ENCODE measurements around the gene CABP5. TPM values are rescaled to one million over a fixed set of nuclear protein-coding genes. Genes with fewer than 3 reads are reported as not detected.

CABP5 gene
- total and polyA plus RNA-seq, 2 experiments from 2014 or later = not detected

GRCh38 chr19:47992070-47992469 lies 51.8 kb downstream of the CABP5 start, which contains the start of gene BSPH1:
TSS of gene BSPH1 (minus strand) at chr19:47992170. CDS start at chr19:47992081, 89 bp downstream.
- Histone ChIP-seq H3K9me2 (ENCODE audit: insufficient read depth) (peaks cover 16% of the 10 kb centered on the region; the same call in 1 of the 2 replicates), H4K20me1 (replicated peaks; ENCODE audit: insufficient read depth) (no peaks in the 10 kb centered on the region), H3K4me3 (no peak within 1 kb of the TSS), H3K4me1 (ENCODE audit: insufficient read depth) (no peaks in the 10 kb centered on the region), H3K27me3 (ENCODE audit: insufficient read depth) (no peaks in the 10 kb centered on the region), H3K79me2 (replicated peaks; ENCODE audit: insufficient read depth) (no peaks in the 10 kb centered on the region), H2AFZ (peak within 1 kb of the TSS; percentile 35; the same call in 1 of the 2 replicates), H3K4me2 (no peak within 1 kb of the TSS), H3F3A (replicated peaks; ENCODE audit: low read depth) (no peaks in the 10 kb centered on the region), H3K36me3 (ENCODE audit: insufficient read depth) (no peaks in the 10 kb centered on the region), H3K27ac (ENCODE audit: low read depth) (no peak within 1 kb of the TSS)
- H3K36me3 Mint-ChIP-seq (ENCODE audit: low read depth) = no peaks in the 10 kb centered on the region
- DNase-seq (ENCODE audit: low spot score) (no peak), ATAC-seq (no peak)
- no peak within 1 kb of the TSS for H3K4me3 Mint-ChIP-seq
- H3K27me3 Mint-ChIP-seq (ENCODE audit: insufficient read depth, low read depth, poor library complexity) = no peaks in the 10 kb centered on the region
- 0 out of 3 replicates have a peak, but pooled peaks cover 3% of the 10 kb centered on the region for H3K4me1 Mint-ChIP-seq
- H3K27ac Mint-ChIP-seq = no peak within 1 kb of the TSS
- no peak for TF ChIP-seq STAT1 (IDR thresholded peaks at IDR 0.05; ENCODE audit: unreplicated experiment)
- no peak for TF ChIP-seq ZNF462 (CRISPR knock-in tag; IDR thresholded peaks at IDR 0.05)
- TF ChIP-seq ZNF331 (CRISPR knock-in tag; IDR thresholded peaks at IDR 0.05; ENCODE audit: low read depth) = no peak
- no peak for TF ChIP-seq ZNF114 (CRISPR knock-in tag; IDR thresholded peaks at IDR 0.05)
- TF ChIP-seq NANOG (IDR thresholded peaks at IDR 0.05; ENCODE audit: borderline replicate concordance) = no peak
- TF ChIP-seq CTCF (conservative IDR thresholded peaks at IDR 0.05; ENCODE audit: low read depth in 2 of 2) = no peak
- no peak for TF ChIP-seq EZH2 (IDR thresholded peaks at IDR 0.05; ENCODE audit: low read depth, unreplicated experiment)
- TF ChIP-seq CREB1 (CRISPR knock-in tag; IDR thresholded peaks at IDR 0.05; ENCODE audit: low read depth) = no peak
- no peak for TF ChIP-seq ETS1 (IDR thresholded peaks at IDR 0.05)
- H3K9me3 Mint-ChIP-seq = no peaks in the 10 kb centered on the region

All from GM23338 (cell line).